Astrocyte (in vitro differentiated cells and primary cell): Measurements from ENCODE around the gene DNAJC15. TPM values are rescaled to one million over a fixed set of nuclear protein-coding genes. Genes with fewer than 3 reads are reported as not detected.

Source experiments
- DNase-seq: peaks from one replicate; pipeline ENCODE4 v3.0.0-alpha.2; 2010; ENCODE audit warnings: low read depth
- FAIRE-seq: peaks from 2 replicates; lab custom pipeline; 2011; peaks lifted over from hg19 to GRCh38; lab: Jason Lieb, UNC
- H2AFZ ChIP-seq: 2 replicates; pipeline ENCODE4 v1.6.0; 2012; ENCODE audit warnings: low read depth, low read length, inconsistent platforms
- H3K27ac ChIP-seq: 2 replicates; pipeline ENCODE4 v1.5.1; 2011; ENCODE audit warnings: low read depth, low read length, inconsistent platforms
- H3K27me3 ChIP-seq: 2 replicates; pipeline ENCODE4 v1.6.0; 2011; ENCODE audit warnings: low read length, inconsistent platforms; ENCODE audit not compliant: insufficient read depth
- H3K36me3 ChIP-seq: 2 replicates; pipeline ENCODE4 v1.5.1; 2011; ENCODE audit warnings: low read length, inconsistent platforms; ENCODE audit not compliant: insufficient read depth
- H3K4me1 ChIP-seq: 2 replicates; pipeline ENCODE4 v1.5.1; 2011; ENCODE audit warnings: low read length, inconsistent platforms; ENCODE audit not compliant: insufficient read depth
- H3K4me2 ChIP-seq: 2 replicates; pipeline ENCODE4 v1.6.0; 2012; ENCODE audit warnings: low read length, inconsistent platforms
- H3K4me3 ChIP-seq: 2 replicates; pipeline ENCODE4 v1.5.1; 2011; ENCODE audit warnings: low read depth, mild to moderate bottlenecking, low read length, inconsistent platforms; ENCODE audit not compliant: insufficient read depth
- H3K79me2 ChIP-seq: 2 replicates; pipeline ENCODE4 v1.6.0; 2012; ENCODE audit warnings: mild to moderate bottlenecking, low read length, inconsistent platforms; ENCODE audit not compliant: insufficient read depth
- H3K9ac ChIP-seq: 2 replicates; pipeline ENCODE4 v1.6.0; 2012; ENCODE audit warnings: mild to moderate bottlenecking, low read length, inconsistent platforms
- H3K9me3 ChIP-seq: 2 replicates; pipeline ENCODE4 v1.5.1; 2012; ENCODE audit warnings: low read depth, mild to moderate bottlenecking, low read length, inconsistent platforms; ENCODE audit not compliant: insufficient read depth
- H4K20me1 ChIP-seq: 2 replicates; pipeline ENCODE4 v1.6.0; 2012; ENCODE audit warnings: low read length, inconsistent platforms; ENCODE audit not compliant: insufficient read depth
- H3K27ac Mint-ChIP-seq: one replicate; pipeline ENCODE4 v1.8.0; 2021; ENCODE audit warnings: mild to moderate bottlenecking, mixed read lengths; ENCODE audit not compliant: unreplicated experiment
- H3K27me3 Mint-ChIP-seq: one replicate; pipeline ENCODE4 v1.8.0; 2021; ENCODE audit warnings: low read depth, mixed read lengths; ENCODE audit not compliant: unreplicated experiment
- H3K36me3 Mint-ChIP-seq: one replicate; pipeline ENCODE4 v1.8.0; 2021; ENCODE audit warnings: low read depth, mixed read lengths; ENCODE audit not compliant: unreplicated experiment
- H3K4me1 Mint-ChIP-seq: one replicate; pipeline ENCODE4 v1.8.0; 2021; ENCODE audit warnings: low read depth, mixed read lengths; ENCODE audit not compliant: unreplicated experiment
- H3K4me3 Mint-ChIP-seq: one replicate; pipeline ENCODE4 v1.8.0; 2021; ENCODE audit warnings: mild to moderate bottlenecking, moderate library complexity, mixed read lengths; ENCODE audit not compliant: unreplicated experiment
- H3K9me3 Mint-ChIP-seq: one replicate; pipeline ENCODE4 v1.8.0; 2021; ENCODE audit warnings: mild to moderate bottlenecking, mixed read lengths; ENCODE audit not compliant: unreplicated experiment
- CTCF ChIP-seq: IDR thresholded peaks from 2 replicates; pipeline ENCODE4 v1.5.1; 2011; ENCODE audit warnings: low read depth, mild to moderate bottlenecking, inconsistent platforms, low read length, moderate library complexity; ENCODE audit not compliant: insufficient read depth
- EZH2 ChIP-seq: IDR thresholded peaks from 2 replicates; pipeline ENCODE4 v1.6.1; 2012; ENCODE audit warnings: mild to moderate bottlenecking, low read length, inconsistent platforms; ENCODE audit not compliant: insufficient read depth
- total RNA-seq: library from RNA; stranded (reverse); gene quantifications from 2 replicates; pipeline ENCODE4 v1.2.1, GENCODE V29; 2021

The DNAJC15 gene
- total RNA-seq, 1 donor from 2014 or later = 13.8 TPM

GRCh38 chr13:43078399-43078798 is 55.0 kb downstream of the DNAJC15 start:
- Mint-ChIP-seq H3K9me3 (no peaks in the 10 kb centered on the region), H3K27ac (no peak overlapping the region), H3K4me3 (no peak overlapping the region), H3K36me3 (peaks cover 12% of the 10 kb centered on the region), H3K4me1 (peaks cover 18% of the 10 kb centered on the region), H3K27me3 (no peaks in the 10 kb centered on the region)
- Histone ChIP-seq H3K79me2 (no peaks in the 10 kb centered on the region), H3K4me3 (no peak overlapping the region), H3K36me3 (no peaks in the 10 kb centered on the region), H3K9ac (no peak overlapping the region), H4K20me1 (no peaks in the 10 kb centered on the region), H3K4me2 (no peak overlapping the region), H3K9me3 (no peaks in the 10 kb centered on the region), H3K4me1 (no peaks in the 10 kb centered on the region), H3K27ac (no peak overlapping the region), H2AFZ (no peak overlapping the region), H3K27me3 (no peaks in the 10 kb centered on the region)
- FAIRE-seq = no peak
- TF ChIP-seq CTCF (no peak), EZH2 (no peak)
- DNase-seq = no peak

GRCh38 chr13:43079392-43079931 is 56.1 kb downstream of the DNAJC15 start:
- H3K4me2 ChIP-seq = no peak overlapping the region
- no peak overlapping the region for H3K4me3 Mint-ChIP-seq
- no peak for DNase-seq
- H3K9me3 ChIP-seq = no peaks in the 10 kb centered on the region
- H3K4me1 Mint-ChIP-seq = peaks cover 18% of the 10 kb centered on the region
- H4K20me1 ChIP-seq = no peaks in the 10 kb centered on the region
- no peak overlapping the region for H3K4me3 ChIP-seq
- TF ChIP-seq CTCF (no peak), EZH2 (no peak)
- no peak overlapping the region for H2AFZ ChIP-seq
- no peak overlapping the region for H3K9ac ChIP-seq
- no peak overlapping the region for H3K27ac ChIP-seq
- H3K36me3 Mint-ChIP-seq = peaks cover 12% of the 10 kb centered on the region
- no peak for FAIRE-seq
- H3K27me3 Mint-ChIP-seq = no peaks in the 10 kb centered on the region
- H3K36me3 ChIP-seq = no peaks in the 10 kb centered on the region
- no peaks in the 10 kb centered on the region for H3K27me3 ChIP-seq
- no peaks in the 10 kb centered on the region for H3K4me1 ChIP-seq
- H3K79me2 ChIP-seq = no peaks in the 10 kb centered on the region
- no peaks in the 10 kb centered on the region for H3K9me3 Mint-ChIP-seq
- H3K27ac Mint-ChIP-seq = no peak overlapping the region

GRCh38 chr13:43080199-43080598 is 56.8 kb downstream of the DNAJC15 start:
- Mint-ChIP-seq H3K4me1 (peaks cover 14% of the 10 kb centered on the region), H3K9me3 (no peaks in the 10 kb centered on the region), H3K27ac (no peak overlapping the region), H3K4me3 (no peak overlapping the region), H3K27me3 (no peaks in the 10 kb centered on the region), H3K36me3 (peaks cover 12% of the 10 kb centered on the region)
- Histone ChIP-seq H3K36me3 (no peaks in the 10 kb centered on the region), H3K79me2 (no peaks in the 10 kb centered on the region), H3K9me3 (no peaks in the 10 kb centered on the region), H3K4me2 (no peak overlapping the region), H2AFZ (no peak overlapping the region), H3K9ac (no peak overlapping the region), H3K4me1 (no peaks in the 10 kb centered on the region), H3K4me3 (no peak overlapping the region), H3K27me3 (no peaks in the 10 kb centered on the region), H3K27ac (no peak overlapping the region), H4K20me1 (no peaks in the 10 kb centered on the region)
- TF ChIP-seq CTCF (no peak), EZH2 (no peak)
- DNase-seq (no peak), FAIRE-seq (no peak)
